ENCODE measurements around the gene TRMT44. TPM values are rescaled to one million over a fixed set of nuclear protein-coding genes. Genes with fewer than 3 reads are reported as not detected.
"Not testable (repeated sequence)": the region's sequence is repeated elsewhere in the genome, so short reads cannot be mapped to it uniquely, and the experiment has no call there.

Gene TRMT44
- total RNA-seq, 2 donors from 2014 or later = 26.7 TPM

DNA sequence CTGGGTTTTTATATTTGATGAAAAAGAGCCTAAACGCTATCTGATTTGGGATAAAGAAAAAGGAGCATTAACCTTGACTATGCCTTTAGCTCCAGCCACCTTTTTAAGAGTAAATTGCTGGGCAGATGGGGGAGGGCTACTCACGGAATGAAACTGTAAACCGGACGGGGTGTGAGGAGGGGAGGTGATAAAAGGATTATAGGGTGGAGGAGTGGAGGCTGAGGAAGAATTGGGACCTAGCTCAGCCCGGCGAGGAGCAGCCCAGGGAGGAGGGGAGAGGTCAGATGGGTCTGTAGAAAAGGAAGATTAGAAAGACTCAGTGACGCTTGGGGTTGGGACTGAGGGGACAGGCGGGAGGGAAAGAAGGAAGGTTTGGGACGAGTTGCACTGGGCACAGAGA is 46.1 kb downstream of the TRMT44 start:
- DNase-seq; H3K4me3 Mint-ChIP-seq; H3K27ac Mint-ChIP-seq; H3K9me3 Mint-ChIP-seq; H3K36me3 Mint-ChIP-seq (ENCODE audit: insufficient read depth in 2 of 2); H3K4me1 Mint-ChIP-seq (ENCODE audit: low read depth); ATAC-seq (replicated peaks in 1 of 2); H3K27me3 Mint-ChIP-seq (ENCODE audit: low read depth): not testable (repeated sequence)

DNA sequence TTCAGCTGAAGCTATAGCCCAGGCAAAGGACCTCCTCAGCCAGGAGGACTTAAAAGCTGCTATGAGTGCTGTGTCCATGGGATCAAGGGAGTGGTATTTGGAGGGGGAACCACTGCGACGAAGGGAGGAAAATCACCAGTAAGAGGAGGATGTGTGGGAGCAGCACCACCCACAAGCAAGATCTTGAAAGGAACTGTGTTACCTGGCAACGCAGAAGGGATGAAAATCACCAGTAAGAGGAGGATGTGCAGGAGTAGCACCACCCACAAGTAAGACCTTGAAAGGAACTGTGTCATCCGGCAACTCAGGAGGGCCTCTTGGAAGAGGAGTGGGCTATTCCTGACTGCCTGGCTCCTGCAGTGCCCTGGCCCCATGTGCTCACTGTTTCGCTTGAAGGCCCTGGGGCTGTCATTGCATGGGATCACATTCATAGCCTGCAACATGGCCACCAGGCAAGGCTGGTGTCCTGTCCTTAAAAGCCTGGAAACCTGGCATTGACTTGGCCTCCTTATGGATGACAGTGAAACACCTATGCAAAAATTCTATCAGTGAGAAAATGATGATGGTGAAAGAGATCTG is 48.3 kb downstream of the TRMT44 start:
- H3K27me3 Mint-ChIP-seq (ENCODE audit: low read depth) = no peaks in the 10 kb centered on the region
- no peaks in the 10 kb centered on the region for H3K36me3 Mint-ChIP-seq (ENCODE audit: insufficient read depth in 2 of 2)
- no peaks in the 10 kb centered on the region for H3K9me3 Mint-ChIP-seq
- no peak overlapping the region for H3K27ac Mint-ChIP-seq
- no peak for DNase-seq
- H3K4me1 Mint-ChIP-seq (ENCODE audit: low read depth) = no peaks in the 10 kb centered on the region
- no peak for ATAC-seq (replicated peaks in 1 of 2)
- no peak overlapping the region for H3K4me3 Mint-ChIP-seq

GRCh38 chr4:8491478-8491877 is 50.9 kb downstream of the TRMT44 start:
- H3K9me3 Mint-ChIP-seq; H3K27me3 Mint-ChIP-seq (ENCODE audit: low read depth); H3K4me3 Mint-ChIP-seq; ATAC-seq (replicated peaks in 1 of 2); H3K36me3 Mint-ChIP-seq (ENCODE audit: insufficient read depth in 2 of 2); DNase-seq; H3K27ac Mint-ChIP-seq; H3K4me1 Mint-ChIP-seq (ENCODE audit: low read depth): not testable (repeated sequence)

DNA sequence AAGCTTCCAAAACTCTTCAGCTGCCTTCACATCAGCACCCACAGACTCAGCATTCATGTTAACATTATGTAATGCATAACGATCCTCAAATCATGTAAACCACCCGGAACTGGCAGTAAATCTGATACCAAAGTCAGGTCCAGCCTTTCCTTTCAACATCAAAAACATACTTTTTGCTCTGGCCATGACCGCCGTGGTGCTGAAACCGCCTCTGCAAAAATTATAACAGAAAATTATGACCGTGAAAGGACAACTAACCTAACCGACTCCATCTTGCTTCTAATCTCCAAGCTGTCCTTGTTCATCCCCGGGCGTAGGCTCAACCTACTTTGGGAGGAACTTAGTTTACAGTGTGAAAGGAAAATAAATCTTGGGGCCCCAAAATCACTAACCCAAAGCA is 51.6 kb downstream of the TRMT44 start:
- Mint-ChIP-seq H3K36me3 (ENCODE audit: insufficient read depth in 2 of 2) (no peaks in the 10 kb centered on the region), H3K4me1 (ENCODE audit: low read depth) (no peaks in the 10 kb centered on the region), H3K27me3 (ENCODE audit: low read depth) (no peaks in the 10 kb centered on the region), H3K4me3 (no peak overlapping the region), H3K27ac (no peak overlapping the region), H3K9me3 (no peaks in the 10 kb centered on the region)
- no peak for DNase-seq
- ATAC-seq (replicated peaks in 1 of 2) = no peak

GRCh38 chr4:8493484-8493883 is 52.9 kb downstream of the TRMT44 start:
- H3K4me3 Mint-ChIP-seq = no peak overlapping the region
- DNase-seq (no peak), ATAC-seq (replicated peaks in 1 of 2) (no peak)
- H3K27ac Mint-ChIP-seq = no peak overlapping the region
- no peaks in the 10 kb centered on the region for H3K4me1 Mint-ChIP-seq (ENCODE audit: low read depth)
- no peaks in the 10 kb centered on the region for H3K27me3 Mint-ChIP-seq (ENCODE audit: low read depth)
- H3K36me3 Mint-ChIP-seq (ENCODE audit: insufficient read depth in 2 of 2) = no peaks in the 10 kb centered on the region
- peaks cover 0 to 2% of the 10 kb centered on the region in 2 donors for H3K9me3 Mint-ChIP-seq

GRCh38 chr4:8494218-8494617 is 53.6 kb downstream of the TRMT44 start:
- DNase-seq (no peak), ATAC-seq (replicated peaks in 1 of 2) (no peak)
- H3K4me3 Mint-ChIP-seq = no peak overlapping the region
- H3K4me1 Mint-ChIP-seq (ENCODE audit: low read depth) = no peaks in the 10 kb centered on the region
- no peaks in the 10 kb centered on the region for H3K36me3 Mint-ChIP-seq (ENCODE audit: insufficient read depth in 2 of 2)
- no peak overlapping the region for H3K27ac Mint-ChIP-seq
- H3K9me3 Mint-ChIP-seq = peaks cover 0 to 2% of the 10 kb centered on the region in 2 donors
- H3K27me3 Mint-ChIP-seq (ENCODE audit: low read depth) = no peaks in the 10 kb centered on the region

GRCh38 chr4:8494983-8495548 is 54.5 kb downstream of the TRMT44 start:
- Mint-ChIP-seq H3K9me3 (peaks cover 0 to 2% of the 10 kb centered on the region in 2 donors), H3K4me3 (no peak overlapping the region), H3K27ac (no peak overlapping the region), H3K36me3 (ENCODE audit: insufficient read depth in 2 of 2) (no peaks in the 10 kb centered on the region), H3K27me3 (ENCODE audit: low read depth) (no peaks in the 10 kb centered on the region), H3K4me1 (ENCODE audit: low read depth) (no peaks in the 10 kb centered on the region)
- ATAC-seq (replicated peaks in 1 of 2) (no peak), DNase-seq (no peak)

- no peaks in the 10 kb centered on the region for H3K36me3 Mint-ChIP-seq (ENCODE audit: insufficient read depth in 2 of 2)
- no peak overlapping the region for H3K27ac Mint-ChIP-seq
- H3K4me1 Mint-ChIP-seq (ENCODE audit: low read depth) = no peaks in the 10 kb centered on the region
- no peak for ATAC-seq (replicated peaks in 1 of 2)
- peaks cover 0 to 2% of the 10 kb centered on the region in 2 donors for H3K9me3 Mint-ChIP-seq
- H3K4me3 Mint-ChIP-seq = no peak overlapping the region
- no peaks in the 10 kb centered on the region for H3K27me3 Mint-ChIP-seq (ENCODE audit: low read depth)
- DNase-seq = no peak
Observed at GRCh38 chr4:8495803-8496202, 55.2 kb downstream of the TRMT44 start.

- H3K4me1 Mint-ChIP-seq (ENCODE audit: low read depth) = no peaks in the 10 kb centered on the region
- H3K4me3 Mint-ChIP-seq = no peak overlapping the region
- H3K27ac Mint-ChIP-seq = no peak overlapping the region
- no peak for DNase-seq
- no peaks in the 10 kb centered on the region for H3K27me3 Mint-ChIP-seq (ENCODE audit: low read depth)
- no peak for ATAC-seq (replicated peaks in 1 of 2)
- no peaks in the 10 kb centered on the region for H3K36me3 Mint-ChIP-seq (ENCODE audit: insufficient read depth in 2 of 2)
- peaks cover 0 to 2% of the 10 kb centered on the region in 2 donors for H3K9me3 Mint-ChIP-seq
Observed at GRCh38 chr4:8497762-8498161, 57.2 kb downstream of the TRMT44 start.

GRCh38 chr4:8500966-8501365 is 60.4 kb downstream of the TRMT44 start:
- H3K27ac Mint-ChIP-seq = no peak overlapping the region
- ATAC-seq (replicated peaks in 1 of 2) (no peak), DNase-seq (no peak)
- H3K4me3 Mint-ChIP-seq = no peak overlapping the region
- no peaks in the 10 kb centered on the region for H3K4me1 Mint-ChIP-seq (ENCODE audit: low read depth)
- no peaks in the 10 kb centered on the region for H3K27me3 Mint-ChIP-seq (ENCODE audit: low read depth)
- peaks cover 0 to 2% of the 10 kb centered on the region in 2 donors for H3K9me3 Mint-ChIP-seq
- H3K36me3 Mint-ChIP-seq (ENCODE audit: insufficient read depth in 2 of 2) = no peaks in the 10 kb centered on the region

GRCh38 chr4:8501781-8502180 is 61.2 kb downstream of the TRMT44 start:
- ATAC-seq (replicated peaks in 1 of 2) (no peak), DNase-seq (no peak)
- no peaks in the 10 kb centered on the region for H3K4me1 Mint-ChIP-seq (ENCODE audit: low read depth)
- peaks cover 0 to 2% of the 10 kb centered on the region in 2 donors for H3K9me3 Mint-ChIP-seq
- no peaks in the 10 kb centered on the region for H3K27me3 Mint-ChIP-seq (ENCODE audit: low read depth)
- H3K27ac Mint-ChIP-seq = no peak overlapping the region
- no peak overlapping the region for H3K4me3 Mint-ChIP-seq
- H3K36me3 Mint-ChIP-seq (ENCODE audit: insufficient read depth in 2 of 2) = no peaks in the 10 kb centered on the region

- no peaks in the 10 kb centered on the region for H3K27me3 Mint-ChIP-seq (ENCODE audit: low read depth)
- ATAC-seq (replicated peaks in 1 of 2) (no peak), DNase-seq (no peak)
- H3K36me3 Mint-ChIP-seq (ENCODE audit: insufficient read depth in 2 of 2) = no peaks in the 10 kb centered on the region
- H3K27ac Mint-ChIP-seq = no peak overlapping the region
- H3K9me3 Mint-ChIP-seq = peaks cover 0 to 2% of the 10 kb centered on the region in 2 donors
- H3K4me3 Mint-ChIP-seq = no peak overlapping the region
- H3K4me1 Mint-ChIP-seq (ENCODE audit: low read depth) = no peaks in the 10 kb centered on the region
Observed at GRCh38 chr4:8502371-8502770, 61.8 kb downstream of the TRMT44 start.

DNA sequence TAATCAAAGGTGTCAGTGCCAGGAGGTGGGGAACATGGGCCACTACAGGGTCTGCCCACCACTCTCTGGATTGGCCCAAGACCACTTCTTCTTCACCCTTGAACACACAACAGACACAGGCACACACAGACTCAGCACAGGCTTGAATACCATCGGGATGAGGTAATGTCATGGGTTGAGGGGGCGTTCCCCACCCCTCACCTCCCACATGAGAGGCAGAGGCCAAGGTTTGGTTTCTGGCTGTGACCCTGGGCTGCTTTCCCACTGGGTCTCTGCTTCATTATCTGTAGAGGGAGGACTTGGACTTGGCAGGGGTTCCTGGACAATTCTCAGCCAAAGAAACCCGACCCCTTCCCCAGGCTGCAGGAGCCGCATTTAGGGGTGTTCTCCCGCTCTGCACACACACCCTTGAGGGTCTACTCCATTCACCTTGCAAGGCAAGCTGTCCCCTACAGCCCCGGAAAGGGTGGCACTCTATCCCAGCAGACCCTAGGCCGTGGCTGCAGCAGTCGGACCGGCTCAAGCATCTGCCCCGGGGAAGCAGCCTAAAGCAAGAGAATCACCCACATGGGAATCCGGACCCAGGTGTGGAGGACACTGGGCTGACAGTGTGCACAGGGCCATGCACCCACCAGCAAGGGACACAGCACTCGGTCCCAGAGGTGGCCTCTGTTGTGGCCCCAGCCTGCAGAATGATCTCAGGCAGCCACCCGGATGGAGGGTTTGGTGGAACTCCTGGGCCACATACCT is 62.4 kb downstream of the TRMT44 start:
- DNase-seq (no peak), ATAC-seq (replicated peaks in 1 of 2) (no peak)
- Mint-ChIP-seq H3K4me1 (ENCODE audit: low read depth) (no peaks in the 10 kb centered on the region), H3K9me3 (no peaks in the 10 kb centered on the region), H3K36me3 (ENCODE audit: insufficient read depth in 2 of 2) (no peaks in the 10 kb centered on the region), H3K27ac (no peak overlapping the region), H3K4me3 (no peak overlapping the region), H3K27me3 (ENCODE audit: low read depth) (no peaks in the 10 kb centered on the region)

GRCh38 chr4:8503801-8504200 is 63.2 kb downstream of the TRMT44 start:
- DNase-seq (no peak), ATAC-seq (replicated peaks in 1 of 2) (no peak)
- Mint-ChIP-seq H3K27me3 (ENCODE audit: low read depth) (no peaks in the 10 kb centered on the region), H3K4me1 (ENCODE audit: low read depth) (no peaks in the 10 kb centered on the region), H3K4me3 (no peak overlapping the region), H3K36me3 (ENCODE audit: insufficient read depth in 2 of 2) (no peaks in the 10 kb centered on the region), H3K27ac (no peak overlapping the region), H3K9me3 (no peaks in the 10 kb centered on the region)
